AML-193 (cell line): ENCODE data around the gene PLEKHM3.
"Not testable (repeated sequence)": the region's sequence is repeated elsewhere in the genome, so short reads cannot be mapped to it uniquely, and the experiment has no call there.

ENCODE experiments used
- DNase-seq, 2 experiments: peaks; one replicate each; lab custom pipeline; 2025; lab: John Stamatoyannopoulos, UW

Gene PLEKHM3

GRCh38 chr2:208036357-208036756, 11.0 kb upstream of the PLEKHM3 start:
- DNase-seq: no peak

GRCh38 chr2:208034503-208035140, 9.3 kb upstream of the PLEKHM3 start:
- no peak for DNase-seq

- no peak for DNase-seq
Measured at GRCh38 chr2:208033701-208034502, 8.6 kb upstream of the PLEKHM3 start.

- DNase-seq: peak; percentile 15 to 30
Measured at GRCh38 chr2:208031608-208032019, 6.3 kb upstream of the PLEKHM3 start.

- DNase-seq: no peak
Measured at GRCh38 chr2:208025814-208026184, 472 bp upstream of the PLEKHM3 start.

GRCh38 chr2:208024091-208024490, 1.2 kb downstream of the PLEKHM3 start:
- DNase-seq: no peak

GRCh38 chr2:208020253-208020652, 5.1 kb downstream of the PLEKHM3 start:
- no peak for DNase-seq

- DNase-seq: not testable (repeated sequence)
Measured at GRCh38 chr2:208018124-208018712, 7.1 kb downstream of the PLEKHM3 start.

GRCh38 chr2:208017721-208018120, 7.6 kb downstream of the PLEKHM3 start:
- no peak for DNase-seq

GRCh38 chr2:208015475-208015874, 9.9 kb downstream of the PLEKHM3 start:
- no peak for DNase-seq

- no peak for DNase-seq
Measured at GRCh38 chr2:208013285-208014178, 11.8 kb downstream of the PLEKHM3 start.

GRCh38 chr2:208012449-208012848, 12.9 kb downstream of the PLEKHM3 start:
- DNase-seq: peak; percentile 15 to 41

- peak; percentile 19 to 26 for DNase-seq
Measured at GRCh38 chr2:208010506-208010905, 14.8 kb downstream of the PLEKHM3 start.

GRCh38 chr2:208006833-208007232, 18.5 kb downstream of the PLEKHM3 start:
- no peak for DNase-seq

- no peak for DNase-seq
Measured at GRCh38 chr2:208006337-208006736, 19.0 kb downstream of the PLEKHM3 start.

- no peak for DNase-seq
Measured at GRCh38 chr2:208001924-208002323, 23.4 kb downstream of the PLEKHM3 start.

- DNase-seq: no peak
Measured at GRCh38 chr2:208000701-208001395, 24.5 kb downstream of the PLEKHM3 start.

- DNase-seq: peak; percentile 70 to 80
Measured at GRCh38 chr2:207996848-207997247, 28.5 kb downstream of the PLEKHM3 start.

GRCh38 chr2:207995887-207996286, 29.4 kb downstream of the PLEKHM3 start:
- no peak for DNase-seq

- no peak for DNase-seq
Measured at GRCh38 chr2:207993151-207993763, 32.1 kb downstream of the PLEKHM3 start.

- DNase-seq: no peak
Measured at GRCh38 chr2:207991944-207992343, 33.4 kb downstream of the PLEKHM3 start.
